Parathyroid adenoma (tissue), 2 donors: ENCODE results near the gene GLIS1.

Experiments
- H2AFZ ChIP-seq: fragments of 300-600 bp; sonication (generic); one replicate; pipeline ENCODE4 v1.7.0; 2017; ENCODE audit warnings: antibody characterized with exemption, mild to moderate bottlenecking
- H3K27ac ChIP-seq: fragments of 300-600 bp; sonication (generic); one replicate; pipeline ENCODE4 v1.7.0; 2017
- H3K27me3 ChIP-seq: fragments of 300-600 bp; sonication (generic); one replicate; pipeline ENCODE4 v1.7.0; 2017; ENCODE audit warnings: low read length; ENCODE audit not compliant: control insufficient read depth, insufficient read depth
- H3K36me3 ChIP-seq: fragments of 300-600 bp; sonication (generic); one replicate; pipeline ENCODE4 v1.7.0; 2017; ENCODE audit warnings: low read length; ENCODE audit not compliant: control insufficient read depth, insufficient read depth
- H3K4me1 ChIP-seq: fragments of 300-600 bp; sonication (generic); one replicate; pipeline ENCODE4 v1.7.0; 2017; ENCODE audit warnings: control low read depth
- H3K4me2 ChIP-seq: fragments of 300-600 bp; sonication (generic); one replicate; pipeline ENCODE4 v1.7.0; 2017; ENCODE audit warnings: low read length
- H3K4me3 ChIP-seq: fragments of 300-600 bp; sonication (generic); one replicate; pipeline ENCODE4 v1.7.0; 2017; ENCODE audit warnings: low read depth, low read length
- H3K79me2 ChIP-seq: fragments of 300-600 bp; sonication (generic); one replicate; pipeline ENCODE4 v1.7.0; 2017; ENCODE audit warnings: control low read depth
- H3K9ac ChIP-seq: fragments of 300-600 bp; sonication (generic); one replicate; pipeline ENCODE4 v1.7.0; 2017; ENCODE audit warnings: mild to moderate bottlenecking
- H3K9me3 ChIP-seq: fragments of 300-600 bp; sonication (generic); one replicate; pipeline ENCODE4 v1.7.0; 2017; ENCODE audit warnings: low read length; ENCODE audit not compliant: control insufficient read depth
- TF ChIP-seq, protein P1 (sequence below): fragments of 300-600 bp; sonication (generic); IDR thresholded peaks from one replicate; pipeline ENCODE4 v1.7.0; 2017; ENCODE audit warnings: antibody characterized with exemption, mild to moderate bottlenecking
- donor health status: primary hyperparathyroidism.

The GLIS1 gene

DNA sequence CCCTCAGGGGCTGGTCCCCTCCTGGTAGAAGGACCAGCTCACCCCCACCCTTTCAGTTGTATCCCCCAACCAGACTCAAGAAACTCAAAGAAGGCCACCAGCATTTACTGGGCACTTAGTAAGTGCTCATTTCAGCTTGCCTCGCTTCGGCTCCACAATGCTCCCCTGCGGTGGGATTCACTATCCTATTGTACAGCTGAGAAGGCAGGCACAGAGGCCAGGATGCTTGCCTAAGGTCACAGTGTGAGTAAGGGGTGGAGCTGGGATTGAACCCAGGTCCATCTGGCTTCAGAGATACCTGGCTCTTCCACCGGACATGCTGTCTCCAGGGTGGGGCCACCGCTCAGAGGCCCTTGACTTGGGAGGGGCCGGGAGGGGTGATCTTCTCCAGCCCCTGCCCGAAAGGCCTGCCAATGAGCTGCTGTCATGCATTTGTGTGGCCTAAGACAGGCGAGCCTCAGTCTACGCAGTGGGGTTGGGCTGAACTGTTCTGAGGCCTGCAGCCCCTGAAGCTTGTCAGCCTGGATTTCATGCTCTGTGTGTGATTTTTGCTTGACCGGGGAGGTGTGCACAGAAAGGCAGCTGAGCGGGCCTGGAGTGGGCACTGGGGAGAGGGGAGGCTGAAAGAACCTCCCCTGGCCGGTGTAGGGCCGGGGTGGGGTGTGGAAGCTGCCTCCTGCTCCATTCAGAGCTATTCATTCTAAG is 231.7 kb downstream of the GLIS1 start:
- no peaks in the 10 kb centered on the region for H3K79me2 ChIP-seq
- TF ChIP-seq, protein P1, sequence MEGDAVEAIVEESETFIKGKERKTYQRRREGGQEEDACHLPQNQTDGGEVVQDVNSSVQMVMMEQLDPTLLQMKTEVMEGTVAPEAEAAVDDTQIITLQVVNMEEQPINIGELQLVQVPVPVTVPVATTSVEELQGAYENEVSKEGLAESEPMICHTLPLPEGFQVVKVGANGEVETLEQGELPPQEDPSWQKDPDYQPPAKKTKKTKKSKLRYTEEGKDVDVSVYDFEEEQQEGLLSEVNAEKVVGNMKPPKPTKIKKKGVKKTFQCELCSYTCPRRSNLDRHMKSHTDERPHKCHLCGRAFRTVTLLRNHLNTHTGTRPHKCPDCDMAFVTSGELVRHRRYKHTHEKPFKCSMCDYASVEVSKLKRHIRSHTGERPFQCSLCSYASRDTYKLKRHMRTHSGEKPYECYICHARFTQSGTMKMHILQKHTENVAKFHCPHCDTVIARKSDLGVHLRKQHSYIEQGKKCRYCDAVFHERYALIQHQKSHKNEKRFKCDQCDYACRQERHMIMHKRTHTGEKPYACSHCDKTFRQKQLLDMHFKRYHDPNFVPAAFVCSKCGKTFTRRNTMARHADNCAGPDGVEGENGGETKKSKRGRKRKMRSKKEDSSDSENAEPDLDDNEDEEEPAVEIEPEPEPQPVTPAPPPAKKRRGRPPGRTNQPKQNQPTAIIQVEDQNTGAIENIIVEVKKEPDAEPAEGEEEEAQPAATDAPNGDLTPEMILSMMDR, result no peak
- H3K27me3 ChIP-seq, result no peaks in the 10 kb centered on the region
- no peaks in the 10 kb centered on the region for H3K9me3 ChIP-seq
- no peak overlapping the region for H2AFZ ChIP-seq
- no peaks in the 10 kb centered on the region for H3K4me1 ChIP-seq
- H3K4me3 ChIP-seq, result no peak overlapping the region
- no peaks in the 10 kb centered on the region for H3K36me3 ChIP-seq
- H3K4me2 ChIP-seq, result no peak overlapping the region
- H3K27ac ChIP-seq, result no peak overlapping the region
- no peak overlapping the region for H3K9ac ChIP-seq

DNA sequence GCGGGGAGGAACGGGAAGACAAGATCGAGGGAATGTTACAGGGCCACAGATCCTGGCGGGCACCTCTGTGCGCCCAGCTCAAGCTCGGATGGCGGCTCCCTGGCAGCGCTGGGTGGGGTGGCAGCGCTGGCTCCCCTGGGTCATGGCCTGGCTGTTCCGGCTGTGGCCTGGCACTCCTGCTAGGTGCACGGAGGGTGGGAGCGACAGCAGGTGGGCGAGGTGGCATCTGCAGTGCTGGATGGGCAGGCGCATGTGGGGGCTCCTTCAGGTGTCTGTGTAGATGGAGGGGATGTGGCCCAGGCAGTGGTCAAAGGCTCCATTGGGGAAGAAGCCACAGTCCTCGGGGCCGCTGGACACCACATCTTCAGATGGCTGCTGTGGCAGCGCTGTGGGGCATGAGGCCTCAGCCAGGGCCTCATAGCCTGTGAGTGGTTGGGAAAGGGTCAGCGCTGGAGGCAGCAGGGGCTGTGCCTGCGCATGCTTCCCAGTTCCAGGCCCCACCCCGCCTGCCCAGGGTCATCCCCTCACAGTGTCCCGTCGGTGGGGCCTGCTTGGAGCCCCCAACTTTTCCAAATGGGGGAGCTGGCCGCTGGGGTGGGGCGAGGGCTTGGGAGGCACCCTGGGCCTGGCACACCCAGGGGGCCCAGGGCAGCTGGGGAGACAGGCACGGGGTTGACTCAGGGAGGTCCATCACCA is 232.5 kb downstream of the GLIS1 start:
- Histone ChIP-seq H3K36me3 (no peaks in the 10 kb centered on the region), H3K27me3 (no peaks in the 10 kb centered on the region), H3K9ac (no peak overlapping the region), H2AFZ (no peak overlapping the region), H3K4me1 (no peaks in the 10 kb centered on the region), H3K9me3 (no peaks in the 10 kb centered on the region), H3K4me3 (no peak overlapping the region), H3K79me2 (no peaks in the 10 kb centered on the region), H3K4me2 (no peak overlapping the region), H3K27ac (no peak overlapping the region)
- TF ChIP-seq, protein P1, result no peak

DNA sequence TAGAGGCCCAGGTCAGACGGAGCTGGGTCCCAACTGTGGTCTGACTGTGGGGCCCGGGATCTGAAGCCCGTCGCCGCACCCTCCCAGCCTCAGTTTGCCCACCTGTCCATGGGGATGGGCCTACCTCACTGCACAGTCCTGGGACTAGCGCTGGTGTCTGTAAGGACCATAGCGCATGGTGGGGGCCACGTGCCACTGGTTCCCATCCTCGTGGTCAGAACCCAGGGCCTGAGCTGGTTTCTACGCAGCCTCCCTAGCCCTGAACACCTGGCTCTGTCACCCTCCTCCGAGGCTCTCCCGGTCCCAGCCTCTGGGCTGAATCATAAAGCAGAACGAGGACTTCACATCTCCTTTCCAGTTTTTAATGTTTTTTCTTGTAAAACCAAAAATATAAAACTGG is 233.1 kb downstream of the GLIS1 start:
- Histone ChIP-seq H3K36me3 (no peaks in the 10 kb centered on the region), H3K79me2 (no peaks in the 10 kb centered on the region), H3K4me1 (no peaks in the 10 kb centered on the region), H3K27ac (no peak overlapping the region), H3K9ac (no peak overlapping the region), H3K9me3 (no peaks in the 10 kb centered on the region), H3K4me2 (no peak overlapping the region), H3K27me3 (no peaks in the 10 kb centered on the region), H3K4me3 (no peak overlapping the region), H2AFZ (no peak overlapping the region)
- TF ChIP-seq, protein P1, result no peak

DNA sequence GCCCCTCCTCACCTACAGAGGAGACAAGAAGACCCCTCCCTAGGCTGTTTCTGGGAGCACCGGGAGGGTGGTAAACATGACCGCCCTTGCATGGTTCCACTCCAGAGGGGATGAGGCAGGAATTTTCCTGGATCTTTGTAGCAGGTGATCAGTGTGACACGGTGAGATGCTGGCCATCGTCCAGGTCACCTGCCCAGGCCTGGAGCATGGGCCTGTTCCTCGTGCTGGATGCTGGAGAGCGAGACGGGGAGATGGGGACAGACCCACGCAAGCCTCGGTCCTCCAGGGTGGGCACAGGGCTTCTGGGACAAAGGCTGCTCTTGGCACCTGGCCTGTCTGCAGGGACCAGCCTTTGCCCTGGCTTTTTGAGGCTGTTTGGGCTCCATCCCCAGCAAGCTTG is 233.6 kb downstream of the GLIS1 start:
- TF ChIP-seq, protein P1, result no peak
- Histone ChIP-seq H3K27me3 (no peaks in the 10 kb centered on the region), H3K4me2 (no peak overlapping the region), H3K79me2 (no peaks in the 10 kb centered on the region), H3K4me3 (no peak overlapping the region), H3K4me1 (no peaks in the 10 kb centered on the region), H3K27ac (no peak overlapping the region), H2AFZ (no peak overlapping the region), H3K9me3 (no peaks in the 10 kb centered on the region), H3K36me3 (no peaks in the 10 kb centered on the region), H3K9ac (no peak overlapping the region)
